Measurements from ENCODE around the gene TGM2. TPM values are rescaled to one million over a fixed set of nuclear protein-coding genes. Genes with fewer than 3 reads are reported as not detected.

The TGM2 gene
- total and polyA plus RNA-seq, 2 donors (not counting 1 experiment from before 2014, with no cell fraction given) = 2.4 to 60.8 TPM

DNA sequence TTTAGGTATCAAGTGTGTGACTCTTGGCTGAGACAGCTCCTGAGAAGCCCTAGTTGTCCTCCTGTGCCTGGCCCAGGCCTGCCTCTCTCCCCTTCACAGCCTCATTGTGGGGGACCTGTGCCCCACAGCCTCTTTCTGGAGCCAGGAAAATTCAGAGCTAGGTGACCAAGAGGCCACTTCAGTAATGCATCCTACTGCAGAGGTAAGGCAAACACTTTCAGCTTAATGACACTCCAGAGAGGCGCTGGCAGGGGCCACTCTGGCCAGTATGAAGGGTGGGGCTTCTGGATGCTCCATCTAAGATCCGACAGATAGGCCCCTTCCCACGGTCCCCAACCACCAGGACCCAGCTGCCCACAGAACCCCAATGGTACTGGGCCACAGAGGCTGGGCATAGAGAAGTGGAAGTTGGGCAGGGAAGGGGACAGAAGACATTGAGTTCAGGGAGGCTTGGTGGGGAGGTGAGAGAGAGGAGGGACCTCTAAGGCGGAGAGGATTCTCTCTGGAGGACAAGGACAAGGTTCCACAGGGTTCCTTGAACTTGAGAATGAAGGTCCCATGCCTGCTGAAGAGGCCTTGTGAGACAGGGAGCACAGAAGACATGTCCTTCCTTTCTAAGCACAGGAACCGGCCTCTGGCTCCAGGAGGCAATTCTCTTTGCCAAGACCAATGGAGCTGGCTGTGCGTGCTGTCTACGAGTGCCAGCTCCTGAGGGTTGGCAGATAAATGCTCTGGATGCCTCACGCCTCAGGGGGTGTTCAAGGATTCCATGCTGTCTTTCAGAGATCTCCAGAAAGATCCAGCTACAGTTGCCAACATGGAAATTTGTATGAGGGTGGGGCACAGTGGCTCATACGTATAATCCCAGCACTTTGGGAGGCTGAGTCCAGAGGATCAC is 46.4 kb upstream of the TGM2 start:
- Histone ChIP-seq H4K20me1 (ENCODE audit: control insufficient read depth, insufficient read depth, low read length, poor library complexity, severe bottlenecking) (no peaks in the 10 kb centered on the region), H3K79me2 (ENCODE audit: control insufficient read depth, insufficient read depth, low read length) (no peaks in the 10 kb centered on the region), H3K4me2 (replicated peaks; ENCODE audit: low read depth, low read length, poor library complexity, severe bottlenecking) (no peak overlapping the region), H3K36me3 (replicated peaks in 1 of 2; ENCODE audit: control extremely low read depth in 1 of 2, control insufficient read depth in 1 of 2, extremely low read depth in 1 of 2, insufficient read depth in 2 of 2, low read length in 1 of 2) (no peaks in the 10 kb centered on the region), H3K9ac (ENCODE audit: low read length) (no peak overlapping the region), H3K4me3 (ENCODE audit: control extremely low read depth in 1 of 5, extremely low read depth in 1 of 5, insufficient read depth in 1 of 5, low read depth in 2 of 5, low read length in 4 of 5) (no peak overlapping the region), H3K27me3 (replicated peaks in 1 of 4; ENCODE audit: control extremely low read depth in 1 of 4, control insufficient read depth in 3 of 4, insufficient read depth in 4 of 4, low read length in 3 of 4) (peaks cover 0 to 17% (median 0%) of the 10 kb centered on the region in 4 experiments), H3K9me3 (ENCODE audit: control extremely low read depth in 1 of 3, control insufficient read depth in 2 of 3, insufficient read depth in 1 of 3, low read length in 2 of 3) (no peaks in the 10 kb centered on the region), H3K4me1 (ENCODE audit: control insufficient read depth in 2 of 2, insufficient read depth in 2 of 2, low read length in 2 of 2) (no peaks in the 10 kb centered on the region), H2AFZ (ENCODE audit: insufficient read depth, low read depth, low read length, poor library complexity, severe bottlenecking) (no peak overlapping the region), H3K27ac (ENCODE audit: low read length in 2 of 2) (no peak overlapping the region)
- WGBS (ENCODE audit: insufficient coverage) = 96% methylated on average over 5 of the region's 9 CpGs
- intact Hi-C loops (cut with micrococcal nuclease) = no loop called here
- ATAC-seq (ENCODE audit: low read depth) (no peak), DNase-seq (no peak)
- ChIA-PET CTCF (interaction anchor here (1.1 to 16.2 kb wide), 3 partner anchors 11 to 155 kb away, joined by 5 to 494 read pairs (median 66); no protein-coding TSS in a partner anchor), POLR2A (no interaction called here)
- no peaks in the 10 kb centered on the region for H3K9me3 Mint-ChIP-seq (ENCODE audit: insufficient read depth)
- H3K4me1 Mint-ChIP-seq = no peaks in the 10 kb centered on the region
- peaks cover 10% of the 10 kb centered on the region for H3K27me3 Mint-ChIP-seq
- H3K27ac Mint-ChIP-seq = no peak overlapping the region
- TF ChIP-seq CTCF (IDR thresholded peaks at IDR 0.05) = no peak
- TF ChIP-seq EZH2 (IDR thresholded peaks at IDR 0.05; ENCODE audit: borderline replicate concordance, insufficient read depth, low read depth, low read length, poor library complexity, severe bottlenecking) = no peak
- no peak overlapping the region for H3K4me3 Mint-ChIP-seq

DNA sequence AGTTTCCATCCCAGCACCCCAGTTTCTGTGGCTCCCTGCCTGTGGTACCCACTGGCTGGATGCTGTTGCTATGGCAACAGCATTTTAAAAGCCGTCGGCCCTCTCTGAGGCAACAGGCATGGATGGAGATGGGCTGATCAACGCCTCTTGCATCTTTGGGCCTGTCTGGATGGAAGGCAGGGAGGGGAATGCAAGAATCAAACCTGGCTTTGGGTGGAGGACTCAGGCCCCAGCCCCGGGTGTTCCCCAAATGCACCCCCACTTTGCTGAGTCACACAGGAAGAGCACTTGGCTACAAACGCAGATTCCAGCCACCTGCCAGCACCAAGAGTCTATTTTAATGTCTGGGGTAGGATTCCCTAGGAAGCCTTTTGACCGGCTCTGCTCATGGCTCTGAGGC is 45.7 kb upstream of the TGM2 start:
- no peak overlapping the region for H3K4me3 ChIP-seq (ENCODE audit: control extremely low read depth in 1 of 5, extremely low read depth in 1 of 5, insufficient read depth in 1 of 5, low read depth in 2 of 5, low read length in 4 of 5)
- no peaks in the 10 kb centered on the region for H3K9me3 ChIP-seq (ENCODE audit: control extremely low read depth in 1 of 3, control insufficient read depth in 2 of 3, insufficient read depth in 1 of 3, low read length in 2 of 3)
- no peaks in the 10 kb centered on the region for H4K20me1 ChIP-seq (ENCODE audit: control insufficient read depth, insufficient read depth, low read length, poor library complexity, severe bottlenecking)
- H3K27me3 ChIP-seq (replicated peaks in 1 of 4; ENCODE audit: control extremely low read depth in 1 of 4, control insufficient read depth in 3 of 4, insufficient read depth in 4 of 4, low read length in 3 of 4) = peaks cover 0 to 17% (median 0%) of the 10 kb centered on the region in 4 experiments
- no peak overlapping the region for H3K27ac Mint-ChIP-seq
- H3K36me3 ChIP-seq (replicated peaks in 1 of 2; ENCODE audit: control extremely low read depth in 1 of 2, control insufficient read depth in 1 of 2, extremely low read depth in 1 of 2, insufficient read depth in 2 of 2, low read length in 1 of 2) = no peaks in the 10 kb centered on the region
- ChIA-PET CTCF (interaction anchor here (1.1 to 7.3 kb wide), 2 partner anchors 11 to 154 kb away, joined by 5 to 66 read pairs; no protein-coding TSS in a partner anchor), POLR2A (no interaction called here)
- no peaks in the 10 kb centered on the region for H3K4me1 Mint-ChIP-seq
- no peak overlapping the region for H3K27ac ChIP-seq (ENCODE audit: low read length in 2 of 2)
- H3K4me1 ChIP-seq (ENCODE audit: control insufficient read depth in 2 of 2, insufficient read depth in 2 of 2, low read length in 2 of 2) = no peaks in the 10 kb centered on the region
- intact Hi-C loops (cut with micrococcal nuclease) = no loop called here
- no peak for TF ChIP-seq CTCF (IDR thresholded peaks at IDR 0.05)
- no peak for TF ChIP-seq EZH2 (IDR thresholded peaks at IDR 0.05; ENCODE audit: borderline replicate concordance, insufficient read depth, low read depth, low read length, poor library complexity, severe bottlenecking)
- no peak overlapping the region for H2AFZ ChIP-seq (ENCODE audit: insufficient read depth, low read depth, low read length, poor library complexity, severe bottlenecking)
- no peak overlapping the region for H3K4me3 Mint-ChIP-seq
- H3K9me3 Mint-ChIP-seq (ENCODE audit: insufficient read depth) = no peaks in the 10 kb centered on the region
- H3K9ac ChIP-seq (ENCODE audit: low read length) = no peak overlapping the region
- DNase-seq (no peak), ATAC-seq (ENCODE audit: low read depth) (no peak)
- H3K79me2 ChIP-seq (ENCODE audit: control insufficient read depth, insufficient read depth, low read length) = no peaks in the 10 kb centered on the region
- 66% methylated on average over 4 of the region's 6 CpGs for WGBS (ENCODE audit: insufficient coverage)
- peaks cover 10% of the 10 kb centered on the region for H3K27me3 Mint-ChIP-seq
- no peak overlapping the region for H3K4me2 ChIP-seq (replicated peaks; ENCODE audit: low read depth, low read length, poor library complexity, severe bottlenecking)
